HepG2 (cell line): Measurements from ENCODE around the gene CSNK2B. TPM values are rescaled to one million over a fixed set of nuclear protein-coding genes. Genes with fewer than 3 reads are reported as not detected.

Source experiments
- DPF2 ChIP-seq: sonication (generic); formaldehyde crosslinking; IDR thresholded peaks from 2 replicates; pipeline ENCODE4 v1.4.0; 2020; ENCODE audit warnings: mild to moderate bottlenecking, low read depth, missing genetic modification reagents, borderline replicate concordance
- FOXM1 ChIP-seq: sonication (generic); formaldehyde crosslinking; IDR thresholded peaks from 2 replicates; pipeline ENCODE4 v1.5.0; 2020; ENCODE audit warnings: missing genetic modification reagents
- JARID2 ChIP-seq: sonication (generic); formaldehyde crosslinking; IDR thresholded peaks from 2 replicates; pipeline ENCODE4 v1.8.1; 2023; ENCODE audit warnings: missing genetic modification reagents, inconsistent platforms; ENCODE audit not compliant: insufficient replicate concordance
- MIER2 ChIP-seq: IDR thresholded peaks from 2 replicates; pipeline ENCODE4 v1.6.1; 2016; ENCODE audit warnings: missing biosample characterization, missing genetic modification reagents
- NFE2L2 ChIP-seq: fragments of 150-350 bp; IDR thresholded peaks from 2 replicates; pipeline ENCODE4 v1.6.1; 2014; ENCODE audit warnings: low read length
- PLRG1 ChIP-seq: fragments of 450-650 bp; conservative IDR thresholded peaks from 2 replicates; pipeline ENCODE4 v1.6.1; 2016
- SAP130 ChIP-seq: IDR thresholded peaks from 2 replicates; pipeline ENCODE4 v1.6.1; 2016; ENCODE audit warnings: low read depth
- SIN3A ChIP-seq: IDR thresholded peaks from 2 replicates; pipeline ENCODE4 v1.6.1; 2011; ENCODE audit warnings: low read depth, mild to moderate bottlenecking, control low read depth, low read length, borderline replicate concordance
- SRSF4 ChIP-seq: fragments of 200-400 bp; formaldehyde crosslinking; IDR thresholded peaks from one replicate; pipeline ENCODE4 v1.6.1; 2018; ENCODE audit warnings: mild to moderate bottlenecking, low read depth, low read length, moderate library complexity; ENCODE audit not compliant: poor library complexity, severe bottlenecking
- XBP1 ChIP-seq: sonication (generic); formaldehyde crosslinking; IDR thresholded peaks from 2 replicates; pipeline ENCODE4 v1.5.0; 2020; ENCODE audit warnings: missing genetic modification reagents
- ZBTB7A ChIP-seq: sonication (generic); formaldehyde crosslinking; IDR thresholded peaks from 2 replicates; pipeline ENCODE4 v1.8.0; 2022; ENCODE audit warnings: mild to moderate bottlenecking, missing genetic modification reagents
- ZNF343 ChIP-seq: sonication (generic); formaldehyde crosslinking; IDR thresholded peaks from 2 replicates; pipeline ENCODE4 v1.4.0; 2020; ENCODE audit warnings: mild to moderate bottlenecking, missing genetic modification reagents
- ZNF709 ChIP-seq: sonication (generic); formaldehyde crosslinking; IDR thresholded peaks from 2 replicates; pipeline ENCODE4 v1.5.0; 2020; ENCODE audit warnings: mild to moderate bottlenecking, missing genetic modification reagents
- ZNF770 ChIP-seq: sonication (generic); formaldehyde crosslinking; IDR thresholded peaks from 2 replicates; pipeline ENCODE4 v1.5.0; 2020; ENCODE audit warnings: mild to moderate bottlenecking, missing genetic modification reagents
- ZSCAN25 ChIP-seq: sonication (generic); formaldehyde crosslinking; IDR thresholded peaks from 2 replicates; pipeline ENCODE4 v1.8.0; 2022; ENCODE audit warnings: mild to moderate bottlenecking, missing genetic modification reagents
- polyA plus RNA-seq, 8 experiments: library from polyadenylated mRNA; depleted of rRNA in 3 of 8; stranded (reverse) in 7 of 8; unstranded in 1 of 8; fragments of >200 nt; fragmentation: Illumina TruSeq in 4 of 8; extraction: Trizol in 4 of 8; gene quantifications; 2 replicates each; pipeline versions ENCODE4 v1.2.1 to v1.2.3, GENCODE V29; 2011 to 2016; ENCODE audit warnings: low read depth in 4 of 8, missing spikeins in 1 of 8, mixed read lengths in 1 of 8; ENCODE audit not compliant: insufficient read depth in 1 of 8
- total RNA-seq, 5 experiments: library from RNA; depleted of rRNA; stranded (reverse); fragments of >200 nt; fragmentation: Illumina TruSeq; extraction: Trizol; gene quantifications; 2 replicates each; pipeline ENCODE4 v1.2.3, GENCODE V29; 2016; ENCODE audit warnings: low read depth in 1 of 5
- TF ChIP-seq, protein P1 (sequence below): sonication (generic); formaldehyde crosslinking; IDR thresholded peaks from 2 replicates; pipeline ENCODE4 v1.5.1; 2020; ENCODE audit warnings: mild to moderate bottlenecking, missing genetic modification reagents, borderline replicate concordance
- TF ChIP-seq, protein P2 (sequence below): sonication (generic); formaldehyde crosslinking; IDR thresholded peaks from 2 replicates; pipeline ENCODE4 v1.4.0; 2020; ENCODE audit warnings: missing genetic modification reagents
- TF ChIP-seq, protein P3 (sequence below): sonication (generic); formaldehyde crosslinking; IDR thresholded peaks from 2 replicates; pipeline ENCODE4 v1.4.0; 2020; ENCODE audit warnings: missing genetic modification reagents

The CSNK2B gene
- total and polyA plus RNA-seq, 2 of the 13 experiments (the other 11 are each of a cell fraction or from before 2014, with no cell fraction given) = 111 to 296 TPM

GRCh38 chr6:31665501-31666336 lies at the start of gene CSNK2B (continued):
- TF ChIP-seq, protein P1, sequence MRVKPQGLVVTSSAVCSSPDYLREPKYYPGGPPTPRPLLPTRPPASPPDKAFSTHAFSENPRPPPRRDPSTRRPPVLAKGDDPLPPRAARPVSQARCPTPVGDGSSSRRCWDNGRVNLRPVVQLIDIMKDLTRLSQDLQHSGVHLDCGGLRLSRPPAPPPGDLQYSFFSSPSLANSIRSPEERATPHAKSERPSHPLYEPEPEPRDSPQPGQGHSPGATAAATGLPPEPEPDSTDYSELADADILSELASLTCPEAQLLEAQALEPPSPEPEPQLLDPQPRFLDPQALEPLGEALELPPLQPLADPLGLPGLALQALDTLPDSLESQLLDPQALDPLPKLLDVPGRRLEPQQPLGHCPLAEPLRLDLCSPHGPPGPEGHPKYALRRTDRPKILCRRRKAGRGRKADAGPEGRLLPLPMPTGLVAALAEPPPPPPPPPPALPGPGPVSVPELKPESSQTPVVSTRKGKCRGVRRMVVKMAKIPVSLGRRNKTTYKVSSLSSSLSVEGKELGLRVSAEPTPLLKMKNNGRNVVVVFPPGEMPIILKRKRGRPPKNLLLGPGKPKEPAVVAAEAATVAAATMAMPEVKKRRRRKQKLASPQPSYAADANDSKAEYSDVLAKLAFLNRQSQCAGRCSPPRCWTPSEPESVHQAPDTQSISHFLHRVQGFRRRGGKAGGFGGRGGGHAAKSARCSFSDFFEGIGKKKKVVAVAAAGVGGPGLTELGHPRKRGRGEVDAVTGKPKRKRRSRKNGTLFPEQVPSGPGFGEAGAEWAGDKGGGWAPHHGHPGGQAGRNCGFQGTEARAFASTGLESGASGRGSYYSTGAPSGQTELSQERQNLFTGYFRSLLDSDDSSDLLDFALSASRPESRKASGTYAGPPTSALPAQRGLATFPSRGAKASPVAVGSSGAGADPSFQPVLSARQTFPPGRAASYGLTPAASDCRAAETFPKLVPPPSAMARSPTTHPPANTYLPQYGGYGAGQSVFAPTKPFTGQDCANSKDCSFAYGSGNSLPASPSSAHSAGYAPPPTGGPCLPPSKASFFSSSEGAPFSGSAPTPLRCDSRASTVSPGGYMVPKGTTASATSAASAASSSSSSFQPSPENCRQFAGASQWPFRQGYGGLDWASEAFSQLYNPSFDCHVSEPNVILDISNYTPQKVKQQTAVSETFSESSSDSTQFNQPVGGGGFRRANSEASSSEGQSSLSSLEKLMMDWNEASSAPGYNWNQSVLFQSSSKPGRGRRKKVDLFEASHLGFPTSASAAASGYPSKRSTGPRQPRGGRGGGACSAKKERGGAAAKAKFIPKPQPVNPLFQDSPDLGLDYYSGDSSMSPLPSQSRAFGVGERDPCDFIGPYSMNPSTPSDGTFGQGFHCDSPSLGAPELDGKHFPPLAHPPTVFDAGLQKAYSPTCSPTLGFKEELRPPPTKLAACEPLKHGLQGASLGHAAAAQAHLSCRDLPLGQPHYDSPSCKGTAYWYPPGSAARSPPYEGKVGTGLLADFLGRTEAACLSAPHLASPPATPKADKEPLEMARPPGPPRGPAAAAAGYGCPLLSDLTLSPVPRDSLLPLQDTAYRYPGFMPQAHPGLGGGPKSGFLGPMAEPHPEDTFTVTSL (CRISPR knock-in tag) = 0 out of 2 replicates have a peak, but pooled peaks have one; percentile 14
- TF ChIP-seq, protein P2, sequence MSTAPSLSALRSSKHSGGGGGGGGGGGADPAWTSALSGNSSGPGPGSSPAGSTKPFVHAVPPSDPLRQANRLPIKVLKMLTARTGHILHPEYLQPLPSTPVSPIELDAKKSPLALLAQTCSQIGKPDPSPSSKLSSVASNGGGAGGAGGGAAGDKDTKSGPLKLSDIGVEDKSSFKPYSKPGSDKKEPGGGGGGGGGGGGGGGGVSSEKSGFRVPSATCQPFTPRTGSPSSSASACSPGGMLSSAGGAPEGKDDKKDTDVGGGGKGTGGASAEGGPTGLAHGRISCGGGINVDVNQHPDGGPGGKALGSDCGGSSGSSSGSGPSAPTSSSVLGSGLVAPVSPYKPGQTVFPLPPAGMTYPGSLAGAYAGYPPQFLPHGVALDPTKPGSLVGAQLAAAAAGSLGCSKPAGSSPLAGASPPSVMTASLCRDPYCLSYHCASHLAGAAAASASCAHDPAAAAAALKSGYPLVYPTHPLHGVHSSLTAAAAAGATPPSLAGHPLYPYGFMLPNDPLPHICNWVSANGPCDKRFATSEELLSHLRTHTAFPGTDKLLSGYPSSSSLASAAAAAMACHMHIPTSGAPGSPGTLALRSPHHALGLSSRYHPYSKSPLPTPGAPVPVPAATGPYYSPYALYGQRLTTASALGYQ = no peak; the same call in 1 of the 2 replicates
- TF ChIP-seq ZBTB7A = peak; percentile 94
- TF ChIP-seq ZNF770 = no peak
- no peak for TF ChIP-seq SRSF4
- TF ChIP-seq DPF2 = no peak
- no peak for TF ChIP-seq ZSCAN25
- TF ChIP-seq SIN3A = peak; percentile 81
- TF ChIP-seq NFE2L2 = 0 out of 2 replicates have a peak, but pooled peaks have one; percentile 15
- TF ChIP-seq ZNF709 = peak; percentile 67
- TF ChIP-seq FOXM1 (CRISPR knock-in tag) = no peak
- TF ChIP-seq, protein P3, sequence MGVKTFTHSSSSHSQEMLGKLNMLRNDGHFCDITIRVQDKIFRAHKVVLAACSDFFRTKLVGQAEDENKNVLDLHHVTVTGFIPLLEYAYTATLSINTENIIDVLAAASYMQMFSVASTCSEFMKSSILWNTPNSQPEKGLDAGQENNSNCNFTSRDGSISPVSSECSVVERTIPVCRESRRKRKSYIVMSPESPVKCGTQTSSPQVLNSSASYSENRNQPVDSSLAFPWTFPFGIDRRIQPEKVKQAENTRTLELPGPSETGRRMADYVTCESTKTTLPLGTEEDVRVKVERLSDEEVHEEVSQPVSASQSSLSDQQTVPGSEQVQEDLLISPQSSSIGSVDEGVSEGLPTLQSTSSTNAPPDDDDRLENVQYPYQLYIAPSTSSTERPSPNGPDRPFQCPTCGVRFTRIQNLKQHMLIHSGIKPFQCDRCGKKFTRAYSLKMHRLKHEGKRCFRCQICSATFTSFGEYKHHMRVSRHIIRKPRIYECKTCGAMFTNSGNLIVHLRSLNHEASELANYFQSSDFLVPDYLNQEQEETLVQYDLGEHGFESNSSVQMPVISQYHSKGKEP (CRISPR knock-in tag) = 0 out of 2 replicates have a peak, but pooled peaks have one; percentile 40
- no peak for TF ChIP-seq JARID2 (CRISPR knock-in tag)
- no peak for TF ChIP-seq PLRG1
- no peak for TF ChIP-seq ZNF343 (CRISPR knock-in tag)
- no peak for TF ChIP-seq MIER2 (CRISPR knock-in tag)
- peak; percentile 77; the same call in 1 of the 2 replicates for TF ChIP-seq XBP1 (CRISPR knock-in tag)
- TF ChIP-seq SAP130 = peak; percentile 94
